Measurements from ENCODE around the gene MRPS27. TPM values are rescaled to one million over a fixed set of nuclear protein-coding genes. Genes with fewer than 3 reads are reported as not detected.

Gene MRPS27
- total and polyA plus RNA-seq, 9 of the 15 experiments (the other 6 are each of a cell fraction or from before 2014, with no cell fraction given), result 73.6 to 144 (median 106) TPM

DNA sequence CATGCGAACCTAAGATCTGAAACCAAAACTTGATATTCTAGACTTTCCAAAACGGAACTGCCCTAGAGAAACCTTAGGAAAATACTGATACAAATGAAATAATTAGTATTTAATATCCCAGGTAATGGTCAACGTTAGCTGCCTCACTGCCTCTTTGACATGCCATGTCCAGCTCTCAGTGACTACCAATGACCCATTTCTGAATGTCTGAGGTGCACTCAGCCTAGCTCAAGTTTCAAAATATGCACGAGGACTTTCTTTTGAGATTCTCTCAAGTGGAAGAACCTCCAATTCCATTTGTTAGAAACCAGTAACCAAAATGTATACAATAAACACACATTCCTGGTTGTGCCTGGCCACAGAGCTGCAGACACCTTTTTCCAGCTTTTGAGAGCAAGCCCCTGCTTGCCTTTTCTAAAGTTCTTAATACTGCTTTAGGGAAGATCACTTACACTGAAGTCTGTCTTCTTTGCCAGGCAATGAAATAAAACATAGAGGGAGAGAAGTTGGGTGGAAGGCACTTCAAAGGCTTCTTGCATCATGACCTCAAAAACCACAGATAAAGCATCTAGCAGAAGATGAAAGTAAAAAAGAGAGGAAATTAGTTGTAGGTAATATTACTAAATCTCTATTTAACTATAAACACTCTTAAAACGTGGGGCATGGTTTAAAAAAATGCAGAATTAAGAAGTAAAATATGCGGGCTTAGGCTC lies 87.9 kb downstream of the MRPS27 start (continued):
- TF ChIP-seq, protein P1, sequence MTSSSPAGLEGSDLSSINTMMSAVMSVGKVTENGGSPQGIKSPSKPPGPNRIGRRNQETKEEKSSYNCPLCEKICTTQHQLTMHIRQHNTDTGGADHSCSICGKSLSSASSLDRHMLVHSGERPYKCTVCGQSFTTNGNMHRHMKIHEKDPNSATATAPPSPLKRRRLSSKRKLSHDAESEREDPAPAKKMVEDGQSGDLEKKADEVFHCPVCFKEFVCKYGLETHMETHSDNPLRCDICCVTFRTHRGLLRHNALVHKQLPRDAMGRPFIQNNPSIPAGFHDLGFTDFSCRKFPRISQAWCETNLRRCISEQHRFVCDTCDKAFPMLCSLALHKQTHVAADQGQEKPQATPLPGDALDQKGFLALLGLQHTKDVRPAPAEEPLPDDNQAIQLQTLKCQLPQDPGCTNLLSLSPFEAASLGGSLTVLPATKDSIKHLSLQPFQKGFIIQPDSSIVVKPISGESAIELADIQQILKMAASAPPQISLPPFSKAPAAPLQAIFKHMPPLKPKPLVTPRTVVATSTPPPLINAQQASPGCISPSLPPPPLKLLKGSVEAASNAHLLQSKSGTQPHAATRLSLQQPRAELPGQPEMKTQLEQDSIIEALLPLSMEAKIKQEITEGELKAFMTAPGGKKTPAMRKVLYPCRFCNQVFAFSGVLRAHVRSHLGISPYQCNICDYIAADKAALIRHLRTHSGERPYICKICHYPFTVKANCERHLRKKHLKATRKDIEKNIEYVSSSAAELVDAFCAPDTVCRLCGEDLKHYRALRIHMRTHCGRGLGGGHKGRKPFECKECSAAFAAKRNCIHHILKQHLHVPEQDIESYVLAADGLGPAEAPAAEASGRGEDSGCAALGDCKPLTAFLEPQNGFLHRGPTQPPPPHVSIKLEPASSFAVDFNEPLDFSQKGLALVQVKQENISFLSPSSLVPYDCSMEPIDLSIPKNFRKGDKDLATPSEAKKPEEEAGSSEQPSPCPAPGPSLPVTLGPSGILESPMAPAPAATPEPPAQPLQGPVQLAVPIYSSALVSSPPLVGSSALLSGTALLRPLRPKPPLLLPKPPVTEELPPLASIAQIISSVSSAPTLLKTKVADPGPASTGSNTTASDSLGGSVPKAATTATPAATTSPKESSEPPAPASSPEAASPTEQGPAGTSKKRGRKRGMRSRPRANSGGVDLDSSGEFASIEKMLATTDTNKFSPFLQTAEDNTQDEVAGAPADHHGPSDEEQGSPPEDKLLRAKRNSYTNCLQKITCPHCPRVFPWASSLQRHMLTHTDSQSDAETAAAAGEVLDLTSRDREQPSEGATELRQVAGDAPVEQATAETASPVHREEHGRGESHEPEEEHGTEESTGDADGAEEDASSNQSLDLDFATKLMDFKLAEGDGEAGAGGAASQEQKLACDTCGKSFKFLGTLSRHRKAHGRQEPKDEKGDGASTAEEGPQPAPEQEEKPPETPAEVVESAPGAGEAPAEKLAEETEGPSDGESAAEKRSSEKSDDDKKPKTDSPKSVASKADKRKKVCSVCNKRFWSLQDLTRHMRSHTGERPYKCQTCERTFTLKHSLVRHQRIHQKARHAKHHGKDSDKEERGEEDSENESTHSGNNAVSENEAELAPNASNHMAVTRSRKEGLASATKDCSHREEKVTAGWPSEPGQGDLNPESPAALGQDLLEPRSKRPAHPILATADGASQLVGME (CRISPR knock-in tag; IDR thresholded peaks at IDR 0.05), result 0 out of 2 replicates have a peak, but pooled peaks have one; percentile 26
- TF ChIP-seq, protein P2, sequence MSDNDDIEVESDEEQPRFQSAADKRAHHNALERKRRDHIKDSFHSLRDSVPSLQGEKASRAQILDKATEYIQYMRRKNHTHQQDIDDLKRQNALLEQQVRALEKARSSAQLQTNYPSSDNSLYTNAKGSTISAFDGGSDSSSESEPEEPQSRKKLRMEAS (CRISPR knock-in tag; IDR thresholded peaks at IDR 0.05), result no peak
- TF ChIP-seq MEIS2 (IDR thresholded peaks at IDR 0.05; ENCODE audit: partially characterized antibody), result no peak
- TF ChIP-seq, protein P3, sequence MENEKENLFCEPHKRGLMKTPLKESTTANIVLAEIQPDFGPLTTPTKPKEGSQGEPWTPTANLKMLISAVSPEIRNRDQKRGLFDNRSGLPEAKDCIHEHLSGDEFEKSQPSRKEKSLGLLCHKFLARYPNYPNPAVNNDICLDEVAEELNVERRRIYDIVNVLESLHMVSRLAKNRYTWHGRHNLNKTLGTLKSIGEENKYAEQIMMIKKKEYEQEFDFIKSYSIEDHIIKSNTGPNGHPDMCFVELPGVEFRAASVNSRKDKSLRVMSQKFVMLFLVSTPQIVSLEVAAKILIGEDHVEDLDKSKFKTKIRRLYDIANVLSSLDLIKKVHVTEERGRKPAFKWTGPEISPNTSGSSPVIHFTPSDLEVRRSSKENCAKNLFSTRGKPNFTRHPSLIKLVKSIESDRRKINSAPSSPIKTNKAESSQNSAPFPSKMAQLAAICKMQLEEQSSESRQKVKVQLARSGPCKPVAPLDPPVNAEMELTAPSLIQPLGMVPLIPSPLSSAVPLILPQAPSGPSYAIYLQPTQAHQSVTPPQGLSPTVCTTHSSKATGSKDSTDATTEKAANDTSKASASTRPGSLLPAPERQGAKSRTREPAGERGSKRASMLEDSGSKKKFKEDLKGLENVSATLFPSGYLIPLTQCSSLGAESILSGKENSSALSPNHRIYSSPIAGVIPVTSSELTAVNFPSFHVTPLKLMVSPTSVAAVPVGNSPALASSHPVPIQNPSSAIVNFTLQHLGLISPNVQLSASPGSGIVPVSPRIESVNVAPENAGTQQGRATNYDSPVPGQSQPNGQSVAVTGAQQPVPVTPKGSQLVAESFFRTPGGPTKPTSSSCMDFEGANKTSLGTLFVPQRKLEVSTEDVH (IDR thresholded peaks at IDR 0.05; ENCODE audit: low read depth, partially characterized antibody), result no peak
- TF ChIP-seq, protein P4, sequence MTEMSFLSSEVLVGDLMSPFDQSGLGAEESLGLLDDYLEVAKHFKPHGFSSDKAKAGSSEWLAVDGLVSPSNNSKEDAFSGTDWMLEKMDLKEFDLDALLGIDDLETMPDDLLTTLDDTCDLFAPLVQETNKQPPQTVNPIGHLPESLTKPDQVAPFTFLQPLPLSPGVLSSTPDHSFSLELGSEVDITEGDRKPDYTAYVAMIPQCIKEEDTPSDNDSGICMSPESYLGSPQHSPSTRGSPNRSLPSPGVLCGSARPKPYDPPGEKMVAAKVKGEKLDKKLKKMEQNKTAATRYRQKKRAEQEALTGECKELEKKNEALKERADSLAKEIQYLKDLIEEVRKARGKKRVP (CRISPR knock-in tag; IDR thresholded peaks at IDR 0.05), result 0 out of 2 replicates have a peak, but pooled peaks have one; percentile 57
- TF ChIP-seq, protein P5, sequence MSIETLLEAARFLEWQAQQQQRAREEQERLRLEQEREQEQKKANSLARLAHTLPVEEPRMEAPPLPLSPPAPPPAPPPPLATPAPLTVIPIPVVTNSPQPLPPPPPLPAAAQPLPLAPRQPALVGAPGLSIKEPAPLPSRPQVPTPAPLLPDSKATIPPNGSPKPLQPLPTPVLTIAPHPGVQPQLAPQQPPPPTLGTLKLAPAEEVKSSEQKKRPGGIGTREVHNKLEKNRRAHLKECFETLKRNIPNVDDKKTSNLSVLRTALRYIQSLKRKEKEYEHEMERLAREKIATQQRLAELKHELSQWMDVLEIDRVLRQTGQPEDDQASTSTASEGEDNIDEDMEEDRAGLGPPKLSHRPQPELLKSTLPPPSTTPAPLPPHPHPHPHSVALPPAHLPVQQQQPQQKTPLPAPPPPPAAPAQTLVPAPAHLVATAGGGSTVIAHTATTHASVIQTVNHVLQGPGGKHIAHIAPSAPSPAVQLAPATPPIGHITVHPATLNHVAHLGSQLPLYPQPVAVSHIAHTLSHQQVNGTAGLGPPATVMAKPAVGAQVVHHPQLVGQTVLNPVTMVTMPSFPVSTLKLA (conservative IDR thresholded peaks at IDR 0.05), result no peak
- no peak for TF ChIP-seq ELF2 (CRISPR knock-in tag; IDR thresholded peaks at IDR 0.05)
- no peak for TF ChIP-seq LCOR (CRISPR knock-in tag; IDR thresholded peaks at IDR 0.05)
- TF ChIP-seq CBX3 (IDR thresholded peaks at IDR 0.05; ENCODE audit: borderline replicate concordance in 1 of 2, low read length in 2 of 2), result no peak
- no peak for TF ChIP-seq NR4A1 (CRISPR knock-in tag; IDR thresholded peaks at IDR 0.05)
- TF ChIP-seq NR4A1 (tag; IDR thresholded peaks at IDR 0.05), result no peak
- 0 out of 2 replicates have a peak, but pooled peaks have one; percentile 42 for TF ChIP-seq SMAD4 (CRISPR knock-in tag; conservative IDR thresholded peaks at IDR 0.05)
- TF ChIP-seq, protein P6, sequence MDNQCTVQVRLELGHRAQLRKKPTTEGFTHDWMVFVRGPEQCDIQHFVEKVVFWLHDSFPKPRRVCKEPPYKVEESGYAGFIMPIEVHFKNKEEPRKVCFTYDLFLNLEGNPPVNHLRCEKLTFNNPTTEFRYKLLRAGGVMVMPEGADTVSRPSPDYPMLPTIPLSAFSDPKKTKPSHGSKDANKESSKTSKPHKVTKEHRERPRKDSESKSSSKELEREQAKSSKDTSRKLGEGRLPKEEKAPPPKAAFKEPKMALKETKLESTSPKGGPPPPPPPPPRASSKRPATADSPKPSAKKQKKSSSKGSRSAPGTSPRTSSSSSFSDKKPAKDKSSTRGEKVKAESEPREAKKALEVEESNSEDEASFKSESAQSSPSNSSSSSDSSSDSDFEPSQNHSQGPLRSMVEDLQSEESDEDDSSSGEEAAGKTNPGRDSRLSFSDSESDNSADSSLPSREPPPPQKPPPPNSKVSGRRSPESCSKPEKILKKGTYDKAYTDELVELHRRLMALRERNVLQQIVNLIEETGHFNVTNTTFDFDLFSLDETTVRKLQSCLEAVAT (IDR thresholded peaks at IDR 0.05), result peak in 1 of 2 experiments; percentile 95; a peak in 2 of 4 replicates
- peak; percentile 10; the same call in 1 of the 2 replicates for TF ChIP-seq ZNF354B (CRISPR knock-in tag; IDR thresholded peaks at IDR 0.05)
